Testis (tissue), 2 donors: ENCODE results near the gene CNNM1.

Experiments
- CTCF ChIP-seq, 3 experiments: fragments of 450-650 bp in 2 of 3; fragments of 200-600 bp in 1 of 3; sonication (generic) in 1 of 3; IDR thresholded peaks; one replicate each; pipeline ENCODE4 v1.5.1; 2016 to 2019; ENCODE audit warnings: antibody characterized with exemption in 3 of 3, mild to moderate bottlenecking in 2 of 3, moderate library complexity in 1 of 3
- POLR2A ChIP-seq: fragments of 450-650 bp; IDR thresholded peaks from one replicate; pipeline ENCODE4 v1.6.1; 2017; ENCODE audit warnings: antibody characterized with exemption, mild to moderate bottlenecking, moderate library complexity

GRCh38 chr10:99429517-99430095, 100.5 kb downstream of the CNNM1 start:
- no peak for TF ChIP-seq CTCF (IDR thresholded peaks at IDR 0.05)
- TF ChIP-seq POLR2A: no peak
